K562 (cell line): Measurements from ENCODE around the gene PTTG2.

Experiments
- CTCF ChIP-seq, 3 experiments: IDR thresholded peaks in 2 of 3; conservative IDR thresholded peaks in 1 of 3; 2 replicates each; pipeline ENCODE4 v1.5.1; 2011 to 2012; ENCODE audit warnings: low read length in 3 of 3, mild to moderate bottlenecking in 3 of 3, control low read depth in 2 of 3, improper control_type of control experiment in 1 of 3, inconsistent platforms in 1 of 3, low read depth in 1 of 3, mixed read lengths in 1 of 3, moderate library complexity in 1 of 3; ENCODE audit not compliant: insufficient read depth in 2 of 3
- E2F5 ChIP-seq: sonication (generic); formaldehyde crosslinking; IDR thresholded peaks from 2 replicates; pipeline ENCODE4 v1.8.0; 2022; ENCODE audit warnings: mild to moderate bottlenecking, missing genetic modification reagents
- EZH2 ChIP-seq: IDR thresholded peaks from 2 replicates; pipeline ENCODE4 v1.6.1; 2012; ENCODE audit warnings: low read depth, mild to moderate bottlenecking, inconsistent platforms, low read length, borderline replicate concordance
- IFI16 ChIP-seq: fragments of 250-450 bp; sonication (Bioruptor Pico); IDR thresholded peaks from 2 replicates; pipeline ENCODE4 v2.1.2; 2022; ENCODE audit warnings: mild to moderate bottlenecking, inconsistent platforms
- MXI1 ChIP-seq: IDR thresholded peaks from 2 replicates; pipeline ENCODE4 v1.6.1; 2011; ENCODE audit warnings: low read depth, mild to moderate bottlenecking, improper control_type of control experiment, low read length
- REST ChIP-seq, 2 experiments: fragments of 450-650 bp; formaldehyde crosslinking in 1 of 2; IDR thresholded peaks; 2 replicates each; pipeline versions ENCODE4 v1.4.0 to v1.6.1; 2014 to 2020; ENCODE audit warnings: mild to moderate bottlenecking in 2 of 2, borderline replicate concordance in 1 of 2, low read depth in 1 of 2

- TF ChIP-seq MXI1 (no peak), REST (IDR thresholded peaks at IDR 0.05; ENCODE audit: borderline replicate concordance) (no peak), REST (CRISPR knock-in tag; IDR thresholded peaks at IDR 0.05; ENCODE audit: low read depth) (no peak), E2F5 (CRISPR knock-in tag) (no peak), CTCF (IDR thresholded peaks at IDR 0.05 in 2 of 3, conservative IDR thresholded peaks at IDR 0.05 in 1 of 3; ENCODE audit: insufficient read depth in 2 of 3, low read depth in 1 of 3, low read length in 3 of 3) (no peak), IFI16 (CRISPR knock-in tag) (no peak), EZH2 (no peak)
These were observed 13.6 kb upstream of the PTTG2 start for GRCh38 chr4:37946503-37947179.
